Measurements from ENCODE around the gene SPATA16. TPM values are rescaled to one million over a fixed set of nuclear protein-coding genes. Genes with fewer than 3 reads are reported as not detected.
"Not testable (repeated sequence)": the region's sequence is repeated elsewhere in the genome, so short reads cannot be mapped to it uniquely, and the experiment has no call there.

The SPATA16 gene
- total and polyA plus RNA-seq, 2 of the 13 experiments (the other 11 are each of a cell fraction or from before 2014, with no cell fraction given), result not detected

DNA sequence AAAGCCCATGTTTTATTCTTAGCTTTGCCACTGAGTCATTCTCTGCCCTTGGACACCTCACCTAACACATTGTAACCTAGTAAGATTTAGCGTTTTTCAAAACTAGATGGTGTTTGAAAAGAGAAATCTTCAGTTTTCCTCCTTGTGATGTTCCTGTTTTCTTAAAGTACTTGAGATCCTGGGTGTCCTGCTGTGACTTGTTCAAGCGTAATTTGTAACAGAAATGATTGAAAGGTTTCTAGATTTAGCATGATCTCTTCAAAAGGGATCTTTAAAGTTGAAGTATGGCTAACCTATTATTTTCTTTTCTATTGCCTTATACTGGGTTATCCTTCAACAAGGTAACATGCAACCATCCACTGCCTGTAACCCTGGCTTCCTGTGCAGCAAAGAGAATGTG lies 32.6 kb upstream of the SPATA16 start (continued):
- TF ChIP-seq, protein P1, sequence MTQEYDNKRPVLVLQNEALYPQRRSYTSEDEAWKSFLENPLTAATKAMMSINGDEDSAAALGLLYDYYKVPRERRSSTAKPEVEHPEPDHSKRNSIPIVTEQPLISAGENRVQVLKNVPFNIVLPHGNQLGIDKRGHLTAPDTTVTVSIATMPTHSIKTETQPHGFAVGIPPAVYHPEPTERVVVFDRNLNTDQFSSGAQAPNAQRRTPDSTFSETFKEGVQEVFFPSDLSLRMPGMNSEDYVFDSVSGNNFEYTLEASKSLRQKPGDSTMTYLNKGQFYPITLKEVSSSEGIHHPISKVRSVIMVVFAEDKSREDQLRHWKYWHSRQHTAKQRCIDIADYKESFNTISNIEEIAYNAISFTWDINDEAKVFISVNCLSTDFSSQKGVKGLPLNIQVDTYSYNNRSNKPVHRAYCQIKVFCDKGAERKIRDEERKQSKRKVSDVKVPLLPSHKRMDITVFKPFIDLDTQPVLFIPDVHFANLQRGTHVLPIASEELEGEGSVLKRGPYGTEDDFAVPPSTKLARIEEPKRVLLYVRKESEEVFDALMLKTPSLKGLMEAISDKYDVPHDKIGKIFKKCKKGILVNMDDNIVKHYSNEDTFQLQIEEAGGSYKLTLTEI (CRISPR knock-in tag; conservative IDR thresholded peaks at IDR 0.05), result no peak
- TF ChIP-seq ZNF747 (CRISPR knock-in tag; IDR thresholded peaks at IDR 0.05; ENCODE audit: borderline replicate concordance) (no peak), EZH2 (conservative IDR thresholded peaks at IDR 0.05; ENCODE audit: low read depth, low read length) (no peak)
- TF ChIP-seq, protein P2, sequence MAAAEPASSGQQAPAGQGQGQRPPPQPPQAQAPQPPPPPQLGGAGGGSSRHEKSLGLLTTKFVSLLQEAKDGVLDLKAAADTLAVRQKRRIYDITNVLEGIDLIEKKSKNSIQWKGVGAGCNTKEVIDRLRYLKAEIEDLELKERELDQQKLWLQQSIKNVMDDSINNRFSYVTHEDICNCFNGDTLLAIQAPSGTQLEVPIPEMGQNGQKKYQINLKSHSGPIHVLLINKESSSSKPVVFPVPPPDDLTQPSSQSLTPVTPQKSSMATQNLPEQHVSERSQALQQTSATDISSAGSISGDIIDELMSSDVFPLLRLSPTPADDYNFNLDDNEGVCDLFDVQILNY (CRISPR knock-in tag; conservative IDR thresholded peaks at IDR 0.05), result no peak

DNA sequence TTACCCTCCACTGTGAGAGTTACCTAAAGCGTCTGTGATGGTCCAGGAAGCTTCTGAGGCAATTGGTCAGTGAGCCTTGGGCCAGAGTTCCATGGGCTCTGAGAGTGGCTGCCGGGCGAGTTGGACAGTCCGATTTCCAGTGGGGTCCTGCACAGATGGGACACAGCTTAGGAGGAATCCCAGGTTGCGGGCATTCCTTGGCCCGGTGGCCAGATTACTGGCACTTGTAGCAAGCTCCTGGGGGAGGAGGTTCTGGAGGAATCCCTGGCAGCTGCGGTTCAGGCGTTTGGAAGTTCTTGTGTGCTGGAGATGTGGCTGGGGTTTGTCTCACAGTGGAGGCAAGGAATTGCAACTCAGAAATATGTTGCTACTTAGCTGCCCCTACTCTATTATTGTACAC lies 18.1 kb upstream of the SPATA16 start:
- in situ Hi-C loops (cut with HindIII; ENCODE audit: extremely low pct_ligation_motif_present, low pct_unique_long_range_greater_than_20kb); FAIRE-seq; H3K27ac ChIP-seq (ENCODE audit: extremely low read length, insufficient read depth, low read length); intact Hi-C loops (cut with micrococcal nuclease; ENCODE audit: unreplicated experiment); BruUV-seq (replicated peaks); POLR2A ChIA-PET; H3K36me3 ChIP-seq (replicated peaks in 1 of 2; ENCODE audit: control insufficient read depth in 1 of 2, insufficient read depth in 2 of 2, low read length in 2 of 2); H2AFZ ChIP-seq (ENCODE audit: low read length); H3K4me3 ChIP-seq (replicated peaks in 1 of 3; ENCODE audit: insufficient read depth in 1 of 3, low read depth in 2 of 3, low read length in 3 of 3); H3K9ac ChIP-seq (ENCODE audit: insufficient read depth, low read depth, low read length); H3K27me3 ChIP-seq (ENCODE audit: control insufficient read depth in 1 of 2, insufficient read depth in 2 of 2, low read length in 2 of 2); ATAC-seq; CTCF ChIA-PET (ENCODE audit: low intra/inter-chr PET ratio, low total read pairs); DNase-seq (ENCODE audit: low spot score); H4K20me1 ChIP-seq (ENCODE audit: insufficient read depth, low read length); H3K4me1 ChIP-seq (ENCODE audit: insufficient read depth, low read length); H3K9me3 ChIP-seq (ENCODE audit: low read length); H3K79me2 ChIP-seq (ENCODE audit: insufficient read depth, low read length); H3K4me2 ChIP-seq (ENCODE audit: low read depth, low read length): not testable (repeated sequence)
- WGBS (ENCODE audit: low lambda C conversion rate), result 0% methylated on average over 3 of the region's 8 CpGs

DNA sequence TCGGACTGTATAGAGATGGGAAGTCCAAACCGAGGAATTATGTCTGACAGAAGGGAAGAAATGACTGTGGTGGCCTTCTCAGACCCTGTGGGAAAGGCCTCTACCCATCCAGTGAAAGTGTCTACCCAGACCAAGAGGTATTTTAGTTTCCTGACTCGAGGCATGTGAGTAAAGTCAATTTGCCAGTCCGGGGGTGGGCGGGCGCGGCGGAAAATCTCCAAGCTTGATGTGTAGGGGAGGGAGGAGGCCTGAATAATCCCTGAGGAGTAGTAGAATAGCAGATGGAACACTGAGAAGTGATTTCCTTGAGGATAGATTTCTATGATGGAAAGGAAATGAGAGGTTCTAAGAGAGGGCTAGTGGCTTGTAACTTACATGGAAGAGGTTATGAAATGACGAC lies 15.5 kb upstream of the SPATA16 start:
- intact Hi-C loops (cut with micrococcal nuclease; ENCODE audit: unreplicated experiment); H2AFZ ChIP-seq (ENCODE audit: low read length); H4K20me1 ChIP-seq (ENCODE audit: insufficient read depth, low read length); ATAC-seq; H3K27me3 ChIP-seq (ENCODE audit: control insufficient read depth in 1 of 2, insufficient read depth in 2 of 2, low read length in 2 of 2); H3K9me3 ChIP-seq (ENCODE audit: low read length); H3K4me2 ChIP-seq (ENCODE audit: low read depth, low read length); in situ Hi-C loops (cut with HindIII; ENCODE audit: extremely low pct_ligation_motif_present, low pct_unique_long_range_greater_than_20kb); H3K79me2 ChIP-seq (ENCODE audit: insufficient read depth, low read length); H3K36me3 ChIP-seq (replicated peaks in 1 of 2; ENCODE audit: control insufficient read depth in 1 of 2, insufficient read depth in 2 of 2, low read length in 2 of 2); BruUV-seq (replicated peaks); H3K27ac ChIP-seq (ENCODE audit: extremely low read length, insufficient read depth, low read length); H3K4me1 ChIP-seq (ENCODE audit: insufficient read depth, low read length); H3K4me3 ChIP-seq (replicated peaks in 1 of 3; ENCODE audit: insufficient read depth in 1 of 3, low read depth in 2 of 3, low read length in 3 of 3); DNase-seq (ENCODE audit: low spot score); H3K9ac ChIP-seq (ENCODE audit: insufficient read depth, low read depth, low read length); CTCF ChIA-PET (ENCODE audit: low intra/inter-chr PET ratio, low total read pairs); POLR2A ChIA-PET; FAIRE-seq: not testable (repeated sequence)
- 32% methylated on average over 9 of the region's 9 CpGs for WGBS (ENCODE audit: low lambda C conversion rate)
